ENCODE measurements around the gene KIAA1755.

Gene KIAA1755

DNA sequence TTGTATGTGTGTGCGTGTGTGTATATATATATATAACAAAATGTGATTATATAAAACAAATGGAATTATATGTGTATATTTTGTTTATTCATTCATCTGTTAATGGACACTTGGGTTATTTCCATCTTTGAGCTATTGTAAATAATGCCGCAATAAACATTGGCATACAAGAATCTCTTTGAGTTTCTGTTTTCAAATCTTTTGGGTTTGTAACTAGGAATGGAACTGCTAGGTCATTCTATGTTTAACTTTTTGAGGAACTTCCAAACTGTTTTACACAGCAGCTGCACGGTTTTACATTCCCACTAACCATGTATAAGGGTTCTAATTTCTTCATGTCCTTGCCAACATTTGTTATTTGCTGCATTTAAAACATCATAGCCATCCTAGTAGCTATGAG is 55.5 kb downstream of the KIAA1755 start:
- Histone ChIP-seq H3K23ac (ENCODE audit: low read length) (no peak overlapping the region), H2AK5ac (ENCODE audit: low read length) (no peak overlapping the region), H3K79me2 (ENCODE audit: control insufficient read depth, insufficient read depth, low read length) (no peaks in the 10 kb centered on the region), H4K5ac (ENCODE audit: low read length) (no peak overlapping the region), H4K8ac (ENCODE audit: low read depth, low read length) (no peak overlapping the region), H3K79me1 (ENCODE audit: low read length) (no peaks in the 10 kb centered on the region), H3K4me1 (ENCODE audit: control insufficient read depth, low read depth, low read length) (no peaks in the 10 kb centered on the region), H3K4ac (ENCODE audit: low read depth, low read length) (no peak overlapping the region), H3K4me3 (ENCODE audit: low read length) (no peak overlapping the region), H3K27me3 (ENCODE audit: insufficient read depth, low read length, poor library complexity) (no peaks in the 10 kb centered on the region), H3K36me3 (ENCODE audit: control insufficient read depth, insufficient read depth, low read length) (no peaks in the 10 kb centered on the region), H2BK15ac (replicated peaks; ENCODE audit: low read depth) (no peak overlapping the region), H3K9ac (ENCODE audit: low read length) (no peak overlapping the region), H3K56ac (ENCODE audit: low read length) (no peak overlapping the region), H2BK5ac (ENCODE audit: low read length) (no peak overlapping the region), H2BK120ac (ENCODE audit: low read depth, low read length) (no peak overlapping the region), H3K27ac (ENCODE audit: low read depth, low read length) (no peak overlapping the region), H3K4me2 (ENCODE audit: low read length) (no peak overlapping the region), H3K18ac (ENCODE audit: low read length) (no peak overlapping the region)
- no peak for DNase-seq
- no CpG with 5 or more reads among the region's 3 CpGs for WGBS (ENCODE audit: extremely low coverage, insufficient coverage, low lambda C conversion rate)

DNA sequence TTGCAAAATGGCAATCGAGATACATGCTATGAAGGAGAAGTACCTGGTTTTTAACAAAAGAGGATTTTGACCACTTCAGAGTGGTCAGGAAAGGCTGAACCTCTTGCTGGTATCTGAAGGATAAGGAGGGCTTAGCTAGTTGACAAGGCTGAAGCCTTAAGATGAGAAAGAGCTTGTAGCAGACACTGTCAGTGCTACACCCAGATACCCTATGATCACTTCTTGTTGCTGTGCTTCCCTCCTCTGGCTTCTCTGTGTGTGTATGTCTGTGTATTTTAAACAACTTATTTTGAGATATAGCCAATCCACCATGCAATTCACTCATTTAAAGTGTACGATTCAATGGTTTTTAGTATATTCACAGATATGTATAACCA is 56.6 kb downstream of the KIAA1755 start:
- no peaks in the 10 kb centered on the region for H3K36me3 ChIP-seq (ENCODE audit: control insufficient read depth, insufficient read depth, low read length)
- DNase-seq = no peak
- WGBS (ENCODE audit: extremely low coverage, insufficient coverage, low lambda C conversion rate) = no CpG with 5 or more reads among the region's 2 CpGs

DNA sequence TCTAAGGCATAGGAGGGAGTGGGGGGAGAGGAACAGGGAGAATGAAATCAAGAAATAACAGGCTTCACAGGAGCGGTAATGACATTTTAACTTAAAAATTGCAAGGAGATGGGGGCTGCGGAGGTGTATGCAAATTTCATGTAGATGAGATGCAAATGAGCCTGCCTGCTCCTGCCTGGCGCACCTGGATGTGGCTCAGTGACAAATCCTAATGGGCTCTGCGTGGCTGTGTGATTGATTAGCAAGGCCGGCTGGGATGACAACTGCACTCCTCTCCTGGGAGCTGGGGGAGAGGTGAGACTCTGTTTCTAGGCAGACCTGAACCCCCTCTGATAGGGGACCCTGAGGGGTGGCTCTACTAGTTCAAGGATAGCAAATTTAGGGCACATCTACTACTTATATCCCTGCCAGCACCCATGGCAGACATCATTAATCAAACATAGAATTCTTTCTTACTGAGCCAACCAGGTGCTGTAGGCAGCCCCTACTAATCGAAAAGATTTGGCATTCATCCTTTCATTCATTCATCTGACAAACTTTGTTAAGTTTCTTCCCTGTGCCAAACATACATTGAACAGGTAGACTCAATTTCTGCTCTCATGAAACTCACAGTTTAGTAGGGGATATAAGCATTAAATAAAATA is 57.1 kb downstream of the KIAA1755 start:
- no peak for DNase-seq
- WGBS (ENCODE audit: extremely low coverage, insufficient coverage, low lambda C conversion rate) = no CpG with 5 or more reads among the region's 6 CpGs
- no peaks in the 10 kb centered on the region for H3K79me2 ChIP-seq (ENCODE audit: control insufficient read depth, insufficient read depth, low read length)
- no peak overlapping the region for H3K56ac ChIP-seq (ENCODE audit: low read length)
- no peak overlapping the region for H3K18ac ChIP-seq (ENCODE audit: low read length)
- no peak overlapping the region for H4K8ac ChIP-seq (ENCODE audit: low read depth, low read length)
- H3K9ac ChIP-seq (ENCODE audit: low read length) = no peak overlapping the region
- no peaks in the 10 kb centered on the region for H3K36me3 ChIP-seq (ENCODE audit: control insufficient read depth, insufficient read depth, low read length)
- H3K4me3 ChIP-seq (ENCODE audit: low read length) = no peak overlapping the region
- H3K4me1 ChIP-seq (ENCODE audit: control insufficient read depth, low read depth, low read length) = no peaks in the 10 kb centered on the region
- no peak overlapping the region for H2AK5ac ChIP-seq (ENCODE audit: low read length)
- H2BK15ac ChIP-seq (replicated peaks; ENCODE audit: low read depth) = no peak overlapping the region
- no peaks in the 10 kb centered on the region for H3K79me1 ChIP-seq (ENCODE audit: low read length)
- no peak overlapping the region for H4K5ac ChIP-seq (ENCODE audit: low read length)
- H3K4ac ChIP-seq (ENCODE audit: low read depth, low read length) = no peak overlapping the region
- no peak overlapping the region for H2BK120ac ChIP-seq (ENCODE audit: low read depth, low read length)
- no peak overlapping the region for H3K4me2 ChIP-seq (ENCODE audit: low read length)
- no peaks in the 10 kb centered on the region for H3K27me3 ChIP-seq (ENCODE audit: insufficient read depth, low read length, poor library complexity)
- H2BK5ac ChIP-seq (ENCODE audit: low read length) = no peak overlapping the region
- no peak overlapping the region for H3K23ac ChIP-seq (ENCODE audit: low read length)
- H3K27ac ChIP-seq (ENCODE audit: low read depth, low read length) = no peak overlapping the region

More for the DNA sequence above, 56.6 kb downstream of the KIAA1755 start:
- H3K79me1 ChIP-seq (ENCODE audit: low read length) = no peaks in the 10 kb centered on the region
- no peak overlapping the region for H3K18ac ChIP-seq (ENCODE audit: low read length)
- no peak overlapping the region for H4K5ac ChIP-seq (ENCODE audit: low read length)
- H2BK5ac ChIP-seq (ENCODE audit: low read length) = no peak overlapping the region
- no peak overlapping the region for H3K4me2 ChIP-seq (ENCODE audit: low read length)
- H3K27me3 ChIP-seq (ENCODE audit: insufficient read depth, low read length, poor library complexity) = no peaks in the 10 kb centered on the region
- H3K4me1 ChIP-seq (ENCODE audit: control insufficient read depth, low read depth, low read length) = no peaks in the 10 kb centered on the region
- H3K79me2 ChIP-seq (ENCODE audit: control insufficient read depth, insufficient read depth, low read length) = no peaks in the 10 kb centered on the region
- no peak overlapping the region for H4K8ac ChIP-seq (ENCODE audit: low read depth, low read length)
- no peak overlapping the region for H3K56ac ChIP-seq (ENCODE audit: low read length)
- H2BK15ac ChIP-seq (replicated peaks; ENCODE audit: low read depth) = no peak overlapping the region
- no peak overlapping the region for H2BK120ac ChIP-seq (ENCODE audit: low read depth, low read length)
- no peak overlapping the region for H3K27ac ChIP-seq (ENCODE audit: low read depth, low read length)
- H2AK5ac ChIP-seq (ENCODE audit: low read length) = no peak overlapping the region
- H3K4me3 ChIP-seq (ENCODE audit: low read length) = no peak overlapping the region
- no peak overlapping the region for H3K9ac ChIP-seq (ENCODE audit: low read length)
- no peak overlapping the region for H3K4ac ChIP-seq (ENCODE audit: low read depth, low read length)
- H3K23ac ChIP-seq (ENCODE audit: low read length) = no peak overlapping the region

DNA sequence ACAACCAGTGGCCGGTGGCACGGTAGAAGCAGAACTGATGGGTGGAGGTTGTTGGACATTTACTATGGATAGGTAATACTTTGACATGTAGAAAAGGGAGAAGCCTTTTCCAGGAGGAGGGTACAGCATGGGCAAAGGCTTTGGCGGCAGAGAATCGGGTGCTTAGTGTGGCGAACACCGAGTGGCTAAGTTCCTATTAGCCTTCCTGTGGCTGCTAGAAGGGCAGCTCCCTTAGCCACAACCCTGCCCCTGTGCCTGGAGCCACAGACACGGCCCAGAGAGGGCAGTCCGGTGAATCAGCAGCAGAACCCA is 57.6 kb downstream of the KIAA1755 start:
- Histone ChIP-seq H3K23ac (ENCODE audit: low read length) (no peak overlapping the region), H3K27me3 (ENCODE audit: insufficient read depth, low read length, poor library complexity) (no peaks in the 10 kb centered on the region), H3K18ac (ENCODE audit: low read length) (no peak overlapping the region), H4K8ac (ENCODE audit: low read depth, low read length) (no peak overlapping the region), H4K5ac (ENCODE audit: low read length) (no peak overlapping the region), H3K79me1 (ENCODE audit: low read length) (no peaks in the 10 kb centered on the region), H2BK15ac (replicated peaks; ENCODE audit: low read depth) (no peak overlapping the region), H3K56ac (ENCODE audit: low read length) (no peak overlapping the region), H3K4me1 (ENCODE audit: control insufficient read depth, low read depth, low read length) (no peaks in the 10 kb centered on the region), H3K9ac (ENCODE audit: low read length) (no peak overlapping the region), H3K4me3 (ENCODE audit: low read length) (no peak overlapping the region), H2BK5ac (ENCODE audit: low read length) (no peak overlapping the region), H3K79me2 (ENCODE audit: control insufficient read depth, insufficient read depth, low read length) (no peaks in the 10 kb centered on the region), H2BK120ac (ENCODE audit: low read depth, low read length) (no peak overlapping the region), H2AK5ac (ENCODE audit: low read length) (no peak overlapping the region), H3K27ac (ENCODE audit: low read depth, low read length) (no peak overlapping the region), H3K4ac (ENCODE audit: low read depth, low read length) (no peak overlapping the region), H3K36me3 (ENCODE audit: control insufficient read depth, insufficient read depth, low read length) (no peaks in the 10 kb centered on the region), H3K4me2 (ENCODE audit: low read length) (no peak overlapping the region)
- no peak for DNase-seq
- no CpG with 5 or more reads among the region's 8 CpGs for WGBS (ENCODE audit: extremely low coverage, insufficient coverage, low lambda C conversion rate)

DNA sequence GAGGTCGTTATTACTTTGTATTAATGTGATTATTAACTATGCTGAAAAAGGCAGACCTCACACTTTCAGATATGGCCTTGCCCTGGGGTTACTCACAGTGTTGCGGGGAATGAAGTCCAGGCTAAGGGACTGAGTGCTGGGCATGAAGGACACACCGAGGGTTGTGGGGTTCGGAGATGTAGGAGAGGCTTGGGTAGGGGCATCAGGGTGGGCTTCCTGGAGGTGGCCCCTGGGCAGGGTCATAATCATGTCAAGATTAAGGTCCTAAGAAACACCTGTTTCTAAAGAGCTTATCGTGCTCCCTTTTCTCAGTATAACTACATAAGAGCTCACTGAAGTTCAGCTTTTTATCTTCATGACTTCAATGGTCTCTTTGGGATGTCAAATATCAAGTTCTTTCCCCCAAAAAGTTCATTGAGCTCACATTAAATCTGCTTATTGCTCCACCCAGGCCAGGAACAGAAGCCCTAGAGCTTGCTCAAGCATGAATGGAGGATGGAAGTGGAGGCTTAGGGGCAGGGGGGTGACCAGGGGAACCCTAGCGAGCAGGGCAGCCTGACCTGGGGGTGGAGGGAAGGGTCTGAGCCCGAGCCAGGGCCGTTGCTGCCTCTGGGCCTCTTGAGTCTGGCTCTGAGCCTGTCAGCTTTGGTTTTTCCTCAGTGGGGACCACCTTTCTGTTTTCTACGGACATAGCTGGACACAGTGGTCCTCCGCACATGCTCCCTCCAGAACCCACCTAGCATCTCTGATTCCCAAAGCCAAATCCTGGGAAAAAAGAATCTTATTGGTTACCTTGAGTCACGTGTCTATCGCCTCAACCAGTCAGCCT is 58.2 kb downstream of the KIAA1755 start:
- no peak overlapping the region for H3K9ac ChIP-seq (ENCODE audit: low read length)
- H4K8ac ChIP-seq (ENCODE audit: low read depth, low read length) = no peak overlapping the region
- no peak overlapping the region for H2BK120ac ChIP-seq (ENCODE audit: low read depth, low read length)
- no peak overlapping the region for H3K23ac ChIP-seq (ENCODE audit: low read length)
- DNase-seq = no peak
- no peak overlapping the region for H2BK15ac ChIP-seq (replicated peaks; ENCODE audit: low read depth)
- H2AK5ac ChIP-seq (ENCODE audit: low read length) = no peak overlapping the region
- no peaks in the 10 kb centered on the region for H3K4me1 ChIP-seq (ENCODE audit: control insufficient read depth, low read depth, low read length)
- no peaks in the 10 kb centered on the region for H3K27me3 ChIP-seq (ENCODE audit: insufficient read depth, low read length, poor library complexity)
- no peak overlapping the region for H3K4me3 ChIP-seq (ENCODE audit: low read length)
- no peak overlapping the region for H3K4ac ChIP-seq (ENCODE audit: low read depth, low read length)
- no peak overlapping the region for H3K4me2 ChIP-seq (ENCODE audit: low read length)
- H3K56ac ChIP-seq (ENCODE audit: low read length) = no peak overlapping the region
- H3K36me3 ChIP-seq (ENCODE audit: control insufficient read depth, insufficient read depth, low read length) = no peaks in the 10 kb centered on the region
- no peaks in the 10 kb centered on the region for H3K79me1 ChIP-seq (ENCODE audit: low read length)
- no peak overlapping the region for H4K5ac ChIP-seq (ENCODE audit: low read length)
- no peak overlapping the region for H2BK5ac ChIP-seq (ENCODE audit: low read length)
- no CpG with 5 or more reads among the region's 12 CpGs for WGBS (ENCODE audit: extremely low coverage, insufficient coverage, low lambda C conversion rate)
- H3K18ac ChIP-seq (ENCODE audit: low read length) = no peak overlapping the region
- H3K79me2 ChIP-seq (ENCODE audit: control insufficient read depth, insufficient read depth, low read length) = no peaks in the 10 kb centered on the region
- H3K27ac ChIP-seq (ENCODE audit: low read depth, low read length) = no peak overlapping the region
